K562 (cell line): ENCODE measurements around the gene GTSE1.

ENCODE experiments used
- CEBPG ChIP-seq, 3 experiments: fragments of 200-800 bp in 1 of 3; sonication (Bioruptor generic) in 1 of 3; sonication (generic) in 1 of 3; formaldehyde crosslinking in 1 of 3; IDR thresholded peaks in 2 of 3; conservative IDR thresholded peaks in 1 of 3; 2 replicates each; pipeline versions ENCODE4 v1.6.1 to v1.8.0; 2016 to 2022; ENCODE audit warnings: missing compliant biosample characterization in 2 of 3, missing genetic modification characterization in 2 of 3, mild to moderate bottlenecking in 1 of 3, missing genetic modification reagents in 1 of 3
- IRF2 ChIP-seq: sonication (generic); formaldehyde crosslinking; IDR thresholded peaks from 2 replicates; pipeline ENCODE4 v1.8.1; 2022; ENCODE audit warnings: mild to moderate bottlenecking, missing genetic modification reagents
- NFIC ChIP-seq: fragments of 450-650 bp; IDR thresholded peaks from 2 replicates; pipeline ENCODE4 v1.6.1; 2017; ENCODE audit warnings: mild to moderate bottlenecking, inconsistent platforms
- RAD21 ChIP-seq, 2 experiments: fragments of 250-450 bp in 1 of 2; fragments of 450-650 bp in 1 of 2; sonication (Bioruptor Pico) in 1 of 2; formaldehyde crosslinking in 1 of 2; IDR thresholded peaks in 1 of 2; conservative IDR thresholded peaks in 1 of 2; 2 replicates each; pipeline versions ENCODE4 v1.4.0 to v1.8.0; 2020 to 2022; ENCODE audit warnings: mild to moderate bottlenecking in 2 of 2, moderate library complexity in 1 of 2
- TF ChIP-seq, protein P1 (sequence below), 3 experiments: IDR thresholded peaks in 2 of 3; conservative IDR thresholded peaks in 1 of 3; 2 replicates each; pipeline ENCODE4 v1.5.1; 2011 to 2012; ENCODE audit warnings: low read length in 3 of 3, mild to moderate bottlenecking in 3 of 3, control low read depth in 2 of 3, improper control_type of control experiment in 1 of 3, inconsistent platforms in 1 of 3, low read depth in 1 of 3, mixed read lengths in 1 of 3, moderate library complexity in 1 of 3; ENCODE audit not compliant: insufficient read depth in 2 of 3
- TF ChIP-seq, protein P2 (sequence below), 2 experiments: IDR thresholded peaks; 2 replicates each; pipeline ENCODE4 v1.6.1; 2011; ENCODE audit warnings: borderline replicate concordance in 1 of 2, control low read depth in 1 of 2, low read depth in 1 of 2, low read length in 1 of 2, mild to moderate bottlenecking in 1 of 2, mixed read lengths in 1 of 2, moderate library complexity in 1 of 2; ENCODE audit not compliant: insufficient read depth in 1 of 2, insufficient read length in 1 of 2, poor library complexity in 1 of 2, severe bottlenecking in 1 of 2; ENCODE audit errors: extremely low read depth in 1 of 2
- TF ChIP-seq, protein P3 (sequence below): sonication (generic); formaldehyde crosslinking; IDR thresholded peaks from 2 replicates; pipeline ENCODE4 v1.9.0; 2022; ENCODE audit warnings: mild to moderate bottlenecking, missing genetic modification reagents

DNA sequence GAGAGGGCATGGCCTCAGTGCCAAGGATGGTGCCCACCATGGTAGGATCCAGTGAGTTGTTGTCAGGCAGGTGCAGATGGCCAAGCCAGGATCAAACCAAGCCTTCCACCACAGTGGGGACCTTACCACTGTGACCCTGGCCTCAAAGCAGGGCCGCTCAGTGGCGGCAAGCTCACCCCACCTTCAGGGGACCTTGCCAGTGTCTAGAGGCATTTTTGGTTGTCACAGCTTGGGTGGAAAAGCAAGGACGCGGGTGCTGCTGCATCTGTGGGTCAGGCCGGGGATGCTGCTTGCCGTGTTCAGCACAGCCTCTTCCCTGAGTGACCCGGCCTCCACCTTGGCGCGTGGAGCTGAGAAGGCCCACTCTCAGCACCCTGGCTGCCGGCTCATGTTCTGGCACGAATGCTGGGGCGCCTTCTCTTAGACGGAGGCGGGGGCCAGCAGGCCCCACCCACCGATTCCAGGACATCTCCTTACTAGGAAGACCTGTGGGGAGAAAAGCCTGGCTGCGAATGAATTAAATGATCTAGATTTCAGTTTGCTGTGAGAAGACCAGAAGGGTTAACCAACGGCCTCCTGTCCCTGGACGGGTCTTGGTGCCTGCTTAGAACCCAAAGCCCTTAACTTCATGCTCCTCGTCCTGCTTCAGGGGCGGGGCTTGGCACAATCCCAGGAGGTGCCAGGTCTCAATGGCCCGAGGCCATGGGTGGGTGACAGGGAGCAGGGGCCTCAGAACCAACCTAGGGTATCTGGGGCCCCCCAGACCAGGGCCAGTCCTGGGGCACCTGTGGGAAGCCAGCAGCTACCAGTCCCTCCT, 57.7 kb downstream of the GTSE1 start:
- TF ChIP-seq RAD21 (CRISPR knock-in tag; conservative IDR thresholded peaks at IDR 0.05 in 1 of 2, IDR thresholded peaks at IDR 0.05 in 1 of 2) = no peak
- no peak for TF ChIP-seq IRF2 (CRISPR knock-in tag)
- TF ChIP-seq, protein P1, sequence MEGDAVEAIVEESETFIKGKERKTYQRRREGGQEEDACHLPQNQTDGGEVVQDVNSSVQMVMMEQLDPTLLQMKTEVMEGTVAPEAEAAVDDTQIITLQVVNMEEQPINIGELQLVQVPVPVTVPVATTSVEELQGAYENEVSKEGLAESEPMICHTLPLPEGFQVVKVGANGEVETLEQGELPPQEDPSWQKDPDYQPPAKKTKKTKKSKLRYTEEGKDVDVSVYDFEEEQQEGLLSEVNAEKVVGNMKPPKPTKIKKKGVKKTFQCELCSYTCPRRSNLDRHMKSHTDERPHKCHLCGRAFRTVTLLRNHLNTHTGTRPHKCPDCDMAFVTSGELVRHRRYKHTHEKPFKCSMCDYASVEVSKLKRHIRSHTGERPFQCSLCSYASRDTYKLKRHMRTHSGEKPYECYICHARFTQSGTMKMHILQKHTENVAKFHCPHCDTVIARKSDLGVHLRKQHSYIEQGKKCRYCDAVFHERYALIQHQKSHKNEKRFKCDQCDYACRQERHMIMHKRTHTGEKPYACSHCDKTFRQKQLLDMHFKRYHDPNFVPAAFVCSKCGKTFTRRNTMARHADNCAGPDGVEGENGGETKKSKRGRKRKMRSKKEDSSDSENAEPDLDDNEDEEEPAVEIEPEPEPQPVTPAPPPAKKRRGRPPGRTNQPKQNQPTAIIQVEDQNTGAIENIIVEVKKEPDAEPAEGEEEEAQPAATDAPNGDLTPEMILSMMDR (IDR thresholded peaks at IDR 0.05 in 2 of 3, conservative IDR thresholded peaks at IDR 0.05 in 1 of 3; ENCODE audit: insufficient read depth in 2 of 3, low read depth in 1 of 3, low read length in 3 of 3) = no peak
- TF ChIP-seq, protein P2, sequence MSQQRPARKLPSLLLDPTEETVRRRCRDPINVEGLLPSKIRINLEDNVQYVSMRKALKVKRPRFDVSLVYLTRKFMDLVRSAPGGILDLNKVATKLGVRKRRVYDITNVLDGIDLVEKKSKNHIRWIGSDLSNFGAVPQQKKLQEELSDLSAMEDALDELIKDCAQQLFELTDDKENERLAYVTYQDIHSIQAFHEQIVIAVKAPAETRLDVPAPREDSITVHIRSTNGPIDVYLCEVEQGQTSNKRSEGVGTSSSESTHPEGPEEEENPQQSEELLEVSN (IDR thresholded peaks at IDR 0.05; ENCODE audit: borderline replicate concordance in 1 of 2, extremely low read depth in 1 of 2, insufficient read depth in 1 of 2, insufficient read length in 1 of 2, low read depth in 1 of 2, low read length in 1 of 2, poor library complexity in 1 of 2, severe bottlenecking in 1 of 2) = no peak
- TF ChIP-seq CEBPG (CRISPR knock-in tag; IDR thresholded peaks at IDR 0.05) = no peak
- no peak for TF ChIP-seq CEBPG (tag; conservative IDR thresholded peaks at IDR 0.05 in 1 of 2, IDR thresholded peaks at IDR 0.05 in 1 of 2)
- no peak for TF ChIP-seq NFIC
- TF ChIP-seq, protein P3, sequence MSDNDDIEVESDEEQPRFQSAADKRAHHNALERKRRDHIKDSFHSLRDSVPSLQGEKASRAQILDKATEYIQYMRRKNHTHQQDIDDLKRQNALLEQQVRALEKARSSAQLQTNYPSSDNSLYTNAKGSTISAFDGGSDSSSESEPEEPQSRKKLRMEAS = no peak
